GM21737 (cell line): Measurements from ENCODE around the gene FAM200C.
"Not testable (repeated sequence)": the region's sequence is repeated elsewhere in the genome, so short reads cannot be mapped to it uniquely, and the experiment has no call there.

Experiments
- ATAC-seq: cut with Tn5 transposase; IDR thresholded peaks from one replicate; pipeline ENCODE4 v1.9.1; 2021; ENCODE audit warnings: mild to moderate bottlenecking, moderate library complexity; ENCODE audit not compliant: unreplicated experiment

Gene FAM200C

GRCh38 chr5:160399402-160400353 is at the start of gene FAM200C:
Gene FAM200C (minus strand): TSS chr5:160400054. CDS start chr5:160395490, 4,564 bp downstream.
- peak; percentile 87 for ATAC-seq

- no peak for ATAC-seq
Measured at GRCh38 chr5:160449458-160449857, 49.6 kb upstream of the FAM200C start.

DNA sequence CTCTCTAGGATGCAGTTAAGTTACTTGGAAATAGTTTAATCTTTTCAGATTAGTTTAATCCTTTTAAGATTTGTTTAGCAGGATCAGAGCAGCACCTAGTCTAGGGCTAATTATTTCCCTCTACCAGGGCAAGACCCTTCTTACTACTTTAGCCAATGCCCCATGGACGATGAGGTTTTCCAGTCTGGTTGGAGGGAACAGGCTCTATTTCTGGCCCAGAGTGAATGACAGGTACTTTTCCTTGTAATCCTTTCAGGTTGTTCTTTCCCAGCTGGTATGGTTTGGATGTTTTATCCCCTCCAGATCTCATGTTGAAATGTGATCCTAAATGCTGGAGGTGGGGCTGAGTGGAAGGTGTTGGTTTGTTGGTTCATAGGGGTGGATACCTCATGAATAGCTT is 49.0 kb upstream of the FAM200C start:
- ATAC-seq, result no peak

GRCh38 chr5:160445751-160446150 is 45.9 kb upstream of the FAM200C start:
- no peak for ATAC-seq

DNA sequence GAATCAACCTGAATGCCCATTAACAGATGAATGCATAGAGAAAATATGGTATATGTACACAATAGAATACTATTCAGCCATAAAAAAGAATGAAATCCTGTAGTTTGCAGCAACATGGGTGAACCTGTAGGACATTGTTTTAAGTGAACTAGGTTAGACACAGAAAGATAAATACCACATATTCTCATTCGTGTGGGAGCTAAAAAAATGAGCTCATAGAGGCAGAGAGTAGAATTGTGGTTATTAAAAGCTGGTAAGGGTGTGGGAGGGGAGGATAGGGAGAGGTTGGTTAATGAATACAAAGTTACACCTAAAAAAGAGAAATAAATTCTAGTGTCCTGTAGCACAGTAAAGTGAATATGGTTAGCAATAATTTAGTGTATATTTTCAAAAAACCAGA is 45.3 kb upstream of the FAM200C start:
- no peak for ATAC-seq

- no peak for ATAC-seq
Measured at GRCh38 chr5:160444407-160444806, 44.6 kb upstream of the FAM200C start.

DNA sequence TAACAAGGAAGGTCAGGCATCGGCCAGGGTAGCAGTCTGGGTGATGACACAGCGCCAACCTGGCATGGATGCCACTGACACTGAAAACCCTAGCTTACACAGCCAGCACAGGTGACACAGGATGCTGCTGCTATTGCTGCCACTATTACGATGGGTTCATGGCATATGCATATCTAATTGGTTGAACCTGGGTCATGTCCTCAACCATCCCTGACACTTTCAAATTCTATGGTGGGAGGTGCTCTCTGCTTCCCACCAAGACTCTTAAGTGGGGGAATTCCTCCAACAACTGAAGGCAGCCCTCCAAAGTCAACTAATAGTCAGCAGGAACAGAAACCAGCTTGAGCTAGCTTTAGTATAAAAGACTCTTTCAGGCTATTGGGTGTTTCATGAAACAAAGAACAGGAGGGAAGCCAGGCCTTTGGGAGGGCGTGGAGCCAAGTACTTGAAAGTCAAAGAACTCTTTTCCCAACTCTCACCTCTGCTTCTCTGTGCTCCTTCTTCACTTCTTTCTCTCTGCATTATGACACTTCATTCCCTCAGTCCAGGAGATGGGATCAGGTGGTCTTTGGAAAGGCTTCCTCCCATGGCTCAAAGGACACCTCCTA is 43.1 kb upstream of the FAM200C start:
- no peak for ATAC-seq

DNA sequence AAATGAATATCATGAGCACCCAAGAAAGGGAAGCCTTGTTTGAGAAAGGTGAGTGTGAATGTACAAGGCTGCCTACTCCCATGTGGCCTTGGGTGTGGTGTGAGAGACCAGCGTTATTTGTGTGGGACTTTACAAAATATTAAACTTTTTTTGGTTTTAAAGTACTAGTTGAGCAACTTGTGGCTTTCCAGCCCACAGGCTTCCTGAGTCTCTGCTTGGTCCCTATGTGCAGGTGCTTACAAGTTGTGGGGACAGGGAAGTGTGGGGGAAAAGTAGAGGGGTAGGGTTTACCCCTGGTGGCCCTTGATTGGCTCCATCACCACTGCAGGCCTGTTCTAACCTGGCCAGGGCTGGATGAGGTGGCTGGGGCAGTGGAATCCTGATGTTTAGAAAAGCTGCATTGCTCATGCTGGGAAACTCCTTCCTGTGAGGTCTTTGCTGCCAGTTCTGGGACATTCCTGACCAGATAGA is 41.5 kb upstream of the FAM200C start:
- peak; percentile 23 for ATAC-seq

- ATAC-seq, result peak; percentile 58
Measured at GRCh38 chr5:160439205-160439600, 39.3 kb upstream of the FAM200C start.

DNA sequence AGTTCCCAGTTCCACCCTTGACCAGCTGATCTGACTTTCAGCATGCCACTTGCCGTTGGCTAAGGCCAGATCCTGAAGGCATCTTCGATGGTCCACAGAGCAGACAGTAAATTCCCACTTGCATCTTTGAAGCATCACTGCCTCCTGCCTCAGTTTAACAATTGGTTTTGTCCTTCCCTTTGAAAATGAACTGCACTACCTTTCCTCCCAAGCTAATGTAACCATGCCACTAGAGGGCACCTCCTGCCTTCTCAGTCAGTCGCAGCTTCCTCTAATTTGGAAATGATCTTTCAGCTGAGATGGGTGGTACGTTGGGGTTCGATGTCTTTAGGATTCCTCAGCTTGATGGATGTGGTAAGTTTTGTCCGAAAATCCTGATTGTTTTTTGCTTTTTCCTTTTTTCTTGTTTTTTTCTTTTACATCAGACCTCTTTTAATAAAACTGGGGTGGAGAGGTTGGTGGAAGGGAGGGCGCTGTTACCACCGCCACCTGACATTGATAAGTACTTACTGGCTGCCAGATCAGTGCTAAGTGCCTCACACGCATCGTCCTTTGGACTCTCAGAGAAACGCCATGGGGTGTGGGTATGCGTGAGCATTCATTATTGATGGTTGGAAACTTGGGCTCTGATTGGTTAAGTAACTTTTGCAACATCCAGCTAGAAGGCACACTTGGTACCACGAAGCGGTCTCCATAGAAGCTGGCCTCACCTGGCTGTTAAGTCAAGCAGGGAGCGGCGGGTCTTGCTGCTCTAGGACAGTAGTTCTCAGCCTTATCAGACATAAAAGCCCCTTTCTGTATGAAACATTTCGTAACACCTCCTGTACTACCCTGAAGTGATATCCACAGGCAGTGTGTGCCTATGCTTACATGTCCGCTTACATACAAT is 38.7 kb upstream of the FAM200C start:
- ATAC-seq, result peak; percentile 26

DNA sequence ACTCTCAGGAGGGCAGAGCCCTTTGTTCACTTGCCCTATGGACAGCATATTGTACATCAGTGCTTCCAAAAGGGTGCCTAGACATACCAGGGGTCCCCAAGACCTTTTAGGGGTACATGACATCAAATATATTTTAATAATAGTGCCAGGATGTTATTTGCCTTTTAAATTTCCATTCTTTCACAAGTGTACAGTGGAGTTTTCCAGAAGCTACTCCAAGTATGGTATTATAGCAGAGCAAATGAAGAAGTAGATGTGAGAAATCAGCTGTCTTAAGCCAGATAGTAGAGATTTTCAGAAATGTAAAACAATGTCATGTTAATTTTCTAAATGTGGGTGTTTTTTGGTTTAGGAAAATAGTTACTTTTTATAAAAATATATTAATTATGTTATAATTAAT is 37.4 kb upstream of the FAM200C start:
- ATAC-seq, result no peak

DNA sequence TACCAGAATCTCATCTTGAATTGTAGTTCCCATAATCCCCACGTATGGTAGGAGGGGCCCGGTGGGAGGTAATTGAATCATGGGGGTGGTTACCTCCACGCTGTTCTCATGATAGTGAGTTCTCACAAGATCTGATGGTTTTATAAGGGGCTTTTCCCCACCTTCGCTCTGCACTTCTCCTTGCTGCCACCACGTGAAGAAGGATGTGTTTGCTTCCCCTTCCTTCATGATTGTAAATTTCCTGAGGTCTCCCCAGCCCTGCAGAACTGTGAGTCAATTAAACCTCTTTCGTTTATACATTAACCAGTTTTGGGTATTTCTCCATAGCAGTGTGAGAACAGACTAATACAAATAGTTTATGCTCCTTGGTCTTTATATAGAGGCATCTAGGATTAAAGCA is 36.8 kb upstream of the FAM200C start:
- ATAC-seq, result not testable (repeated sequence)

DNA sequence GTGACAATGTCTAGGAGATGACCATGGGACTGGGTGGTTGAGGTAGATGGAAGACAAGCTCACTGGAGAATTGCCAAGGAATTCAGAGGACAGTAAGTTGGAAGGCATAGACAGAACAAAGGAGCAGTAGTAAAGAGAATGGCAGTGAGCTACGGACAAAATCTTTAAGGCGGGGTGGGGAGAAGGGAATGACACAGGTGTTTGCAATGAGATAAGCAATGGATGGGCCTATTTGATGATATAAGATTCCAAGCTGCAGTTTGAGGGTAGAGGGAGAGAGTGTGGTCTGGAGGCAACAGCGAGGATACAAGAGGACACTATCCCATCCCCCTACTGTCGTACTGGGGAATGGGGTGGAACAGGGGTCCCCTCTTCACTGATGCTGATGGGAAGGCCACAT is 36.2 kb upstream of the FAM200C start:
- no peak for ATAC-seq

GRCh38 chr5:160435532-160435931 is 35.7 kb upstream of the FAM200C start:
- ATAC-seq, result no peak

- peak; percentile 72 for ATAC-seq
Measured at GRCh38 chr5:160434022-160434531, 34.2 kb upstream of the FAM200C start.

GRCh38 chr5:160432787-160433186 is 32.9 kb upstream of the FAM200C start:
- ATAC-seq, result no peak

- no peak for ATAC-seq
Measured at GRCh38 chr5:160432196-160432595, 32.3 kb upstream of the FAM200C start.

GRCh38 chr5:160427607-160428006 is 27.8 kb upstream of the FAM200C start:
- ATAC-seq, result no peak

- no peak for ATAC-seq
Measured at GRCh38 chr5:160423099-160423498, 23.2 kb upstream of the FAM200C start.

DNA sequence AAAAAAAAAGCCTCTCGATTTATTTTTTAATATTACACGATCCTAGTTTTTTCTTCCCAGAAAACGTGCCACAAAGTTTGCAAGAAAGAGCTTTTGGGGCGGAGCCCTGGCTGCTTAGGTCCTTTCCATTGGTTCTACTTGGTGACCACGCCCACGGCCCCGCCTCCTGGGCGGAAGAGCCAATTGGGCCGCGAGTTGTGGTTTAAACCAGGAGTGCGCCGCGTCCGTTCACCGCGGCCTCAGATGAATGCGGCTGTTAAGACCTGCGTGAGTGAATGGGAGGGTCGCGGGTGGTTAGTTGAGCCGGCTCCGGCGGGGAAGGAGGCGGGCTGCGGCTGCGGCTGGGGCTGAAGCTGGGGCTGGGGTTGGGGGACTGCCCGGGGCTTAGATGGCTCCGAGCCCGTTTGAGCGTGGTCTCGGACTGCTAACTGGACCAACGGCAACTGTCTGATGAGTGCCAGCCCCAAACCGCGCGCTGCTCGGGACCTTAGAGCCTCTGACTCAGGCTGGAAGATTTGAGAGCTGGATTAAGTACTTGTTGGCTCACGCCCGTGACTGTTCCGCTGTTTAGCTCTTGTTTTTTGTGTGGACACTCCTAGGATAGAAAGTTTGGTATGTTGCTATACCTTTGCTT is 21.9 kb upstream of the FAM200C start, which contains the start of gene PTTG1:
Gene PTTG1, plus strand, starts transcription at position 231 of the 634 bp plus-strand sequence. CDS start 458 bp downstream, outside the sequence.
- peak; percentile 73 for ATAC-seq
